GM19043 (cell line): ENCODE measurements around the gene OLFML2B.
"Not testable (repeated sequence)": the region's sequence is repeated elsewhere in the genome, so short reads cannot be mapped to it uniquely, and the experiment has no call there.

Experiments
- ATAC-seq: cut with Tn5 transposase; IDR thresholded peaks from one replicate; pipeline ENCODE4 v1.9.1; 2021; ENCODE audit warnings: low read depth; ENCODE audit not compliant: unreplicated experiment

Gene OLFML2B

DNA sequence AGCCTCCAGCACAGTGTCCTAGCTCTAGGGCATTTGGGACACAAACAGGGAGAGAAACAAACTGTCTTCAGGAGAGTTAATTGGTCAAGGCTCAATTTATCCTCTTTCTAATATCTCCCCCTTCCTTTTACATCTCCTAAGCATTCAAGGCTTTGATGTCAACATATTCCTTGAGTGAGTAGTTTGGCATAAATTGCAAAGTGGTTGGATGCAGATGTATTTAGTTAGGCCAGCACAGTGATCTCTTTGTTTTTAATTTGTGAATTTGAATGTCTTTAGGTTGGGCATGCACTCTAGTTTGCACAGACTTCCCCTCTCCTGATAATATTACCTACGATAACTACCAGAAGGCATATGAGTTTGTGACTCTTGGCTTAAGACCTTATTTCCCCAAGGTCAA lies 12.5 kb upstream of the OLFML2B start:
- ATAC-seq, result no peak

DNA sequence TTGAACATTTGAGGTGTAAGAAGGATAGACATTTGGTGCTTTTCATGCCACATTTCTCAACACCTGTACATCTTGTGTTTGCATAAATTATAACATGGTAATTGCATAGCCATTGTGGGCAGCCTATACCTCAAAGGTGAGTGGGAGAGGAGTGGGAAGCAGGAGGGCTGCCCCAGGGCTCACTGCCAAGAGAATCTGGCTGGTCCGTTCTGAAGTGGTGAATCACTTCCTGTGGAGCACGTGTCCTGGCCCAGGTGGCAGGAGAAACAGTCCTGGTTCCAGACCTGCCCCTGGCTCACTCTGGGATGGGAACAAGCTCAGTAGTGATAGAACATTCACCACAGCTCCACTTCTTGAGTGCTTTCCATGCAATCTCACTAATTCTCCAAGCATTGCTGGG lies 11.6 kb upstream of the OLFML2B start:
- no peak for ATAC-seq

DNA sequence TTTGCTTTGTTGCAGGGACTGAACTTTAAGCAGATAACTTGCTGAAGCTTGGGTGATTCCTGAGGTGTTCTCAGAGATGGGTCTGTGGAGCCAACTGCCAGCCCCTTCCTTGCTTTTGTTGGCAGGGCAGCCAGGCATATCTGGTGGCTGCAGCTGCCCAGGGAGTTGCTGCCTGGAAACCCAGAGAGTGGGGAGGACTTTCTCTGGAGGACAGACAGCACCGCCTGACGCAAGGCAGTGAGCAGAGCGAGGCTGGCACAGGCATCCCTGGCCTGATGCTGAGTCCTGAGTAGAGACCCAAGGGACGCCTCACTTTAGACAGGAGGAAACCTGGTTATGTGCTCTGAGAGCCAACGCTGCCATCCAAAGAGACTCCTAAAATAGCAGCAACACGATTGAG lies 9.8 kb upstream of the OLFML2B start:
- no peak for ATAC-seq

DNA sequence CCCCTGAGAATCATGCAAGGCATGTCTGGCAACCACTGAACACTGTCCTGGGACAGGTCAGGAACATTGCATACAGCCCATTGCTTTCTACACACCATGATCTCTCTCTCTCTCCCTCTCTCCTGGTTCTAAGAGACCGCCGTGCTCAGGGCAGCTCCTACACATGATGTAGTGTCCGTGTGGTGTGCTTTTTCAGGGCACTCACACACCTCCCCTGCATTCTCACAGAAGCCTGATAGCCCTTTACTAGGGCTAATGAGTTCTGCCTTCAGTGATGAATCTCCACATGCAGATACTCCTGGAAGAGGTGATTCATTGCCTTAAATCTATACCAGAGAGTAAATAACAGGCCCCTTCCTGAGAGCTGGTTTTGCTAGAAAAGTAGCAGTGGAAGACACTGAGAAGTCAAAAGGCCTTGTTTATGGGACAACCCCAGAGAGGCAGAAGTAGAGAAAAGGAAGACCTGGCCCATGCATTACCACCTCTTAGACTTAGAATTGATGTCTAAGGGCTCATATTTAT lies 7.2 kb upstream of the OLFML2B start:
- ATAC-seq, result no peak

DNA sequence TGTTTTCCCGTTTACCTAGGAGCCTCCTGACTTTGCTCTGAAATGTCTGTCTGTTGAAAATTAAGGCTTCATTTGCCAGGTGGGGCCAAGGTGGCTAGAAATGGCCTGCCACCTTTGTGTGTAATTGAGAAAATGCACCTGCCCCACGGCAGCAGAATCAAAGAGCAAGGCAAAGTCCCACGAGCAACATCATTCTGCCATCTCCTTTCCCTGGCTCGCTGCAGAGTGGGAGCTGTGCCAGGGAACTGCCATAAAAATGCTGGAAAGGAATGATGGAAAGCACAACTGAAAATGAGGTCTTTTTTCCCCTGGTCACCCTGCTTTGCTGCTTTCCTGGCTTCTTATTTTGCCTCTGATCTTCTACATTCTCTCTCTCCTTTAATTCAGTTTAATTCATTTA lies 5.5 kb upstream of the OLFML2B start:
- ATAC-seq, result no peak

DNA sequence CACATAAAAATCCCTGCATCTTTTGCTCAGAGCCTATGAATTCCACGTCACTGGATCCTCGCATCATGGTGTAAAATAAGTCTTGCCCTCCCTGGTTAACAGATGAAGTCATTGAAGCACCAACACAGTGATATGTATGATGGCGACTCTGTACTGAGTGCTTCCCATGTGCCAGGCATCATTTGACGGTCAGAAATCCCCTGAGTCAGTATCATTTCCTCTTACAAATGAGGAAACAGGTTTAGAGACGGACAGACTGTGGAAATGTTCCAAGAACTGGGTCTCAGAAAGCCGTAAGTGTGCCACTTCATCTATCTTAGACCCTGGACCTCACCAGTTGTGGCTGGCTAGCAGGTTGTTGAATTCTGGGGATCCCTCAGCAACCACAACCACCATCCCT lies 5.1 kb upstream of the OLFML2B start:
- ATAC-seq, result no peak

DNA sequence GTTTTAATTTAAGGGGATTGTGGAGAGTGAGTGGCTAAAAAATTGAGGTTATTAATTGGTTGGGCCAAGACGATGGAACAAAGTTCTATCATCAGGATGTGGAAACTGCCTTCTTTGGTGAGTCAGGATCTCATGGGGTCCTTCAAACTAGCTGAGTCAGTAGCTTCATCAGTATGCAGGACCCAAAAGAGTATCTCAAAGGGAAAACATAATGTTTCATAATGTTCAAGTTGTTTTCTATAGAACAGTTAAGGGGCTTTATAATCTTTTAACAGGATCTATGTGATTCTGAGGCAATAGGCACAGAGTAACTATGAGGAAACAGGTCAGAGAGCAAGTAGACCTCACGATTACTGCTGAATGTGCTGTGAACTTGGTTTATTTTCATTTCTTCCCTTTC lies 3.2 kb upstream of the OLFML2B start:
- ATAC-seq, result no peak

DNA sequence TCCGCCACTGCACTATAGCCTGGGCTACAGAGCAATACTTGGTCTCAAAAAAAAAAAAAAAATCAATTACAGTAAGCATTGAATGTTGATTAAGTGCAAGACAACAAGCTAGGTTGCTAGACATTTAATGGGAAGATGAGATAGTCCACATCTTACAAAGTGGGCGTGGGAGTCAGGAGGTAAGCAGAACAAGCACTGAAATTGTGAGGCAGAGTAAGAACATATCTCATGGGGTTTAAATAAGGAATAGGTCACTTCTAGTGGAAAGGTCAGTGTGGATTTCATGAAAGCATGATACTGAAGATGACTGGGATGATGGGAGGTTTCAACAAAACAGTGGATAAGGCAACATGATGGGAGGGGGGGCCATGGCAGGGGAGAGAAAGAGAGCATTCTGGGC lies 1.9 kb upstream of the OLFML2B start:
- no peak for ATAC-seq

DNA sequence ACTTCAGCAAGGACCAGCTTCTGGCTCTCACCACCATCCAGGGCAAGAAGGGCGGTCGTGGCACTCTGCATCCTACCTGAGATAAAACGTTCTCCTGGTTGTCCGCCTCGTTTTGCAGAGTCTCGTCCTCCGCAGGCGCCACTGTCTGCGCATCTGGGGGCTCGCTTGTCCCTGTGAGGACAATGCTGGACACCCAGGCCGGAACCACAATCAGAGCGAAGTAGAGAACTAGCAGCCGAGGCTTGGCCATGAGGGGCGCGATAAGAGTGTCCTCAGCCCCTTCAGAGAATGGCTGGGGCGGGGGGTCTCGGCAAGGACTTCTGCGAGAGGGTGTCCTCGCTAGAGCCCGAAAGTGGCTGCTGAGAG lies 505 bp downstream of the OLFML2B start:
- no peak for ATAC-seq

DNA sequence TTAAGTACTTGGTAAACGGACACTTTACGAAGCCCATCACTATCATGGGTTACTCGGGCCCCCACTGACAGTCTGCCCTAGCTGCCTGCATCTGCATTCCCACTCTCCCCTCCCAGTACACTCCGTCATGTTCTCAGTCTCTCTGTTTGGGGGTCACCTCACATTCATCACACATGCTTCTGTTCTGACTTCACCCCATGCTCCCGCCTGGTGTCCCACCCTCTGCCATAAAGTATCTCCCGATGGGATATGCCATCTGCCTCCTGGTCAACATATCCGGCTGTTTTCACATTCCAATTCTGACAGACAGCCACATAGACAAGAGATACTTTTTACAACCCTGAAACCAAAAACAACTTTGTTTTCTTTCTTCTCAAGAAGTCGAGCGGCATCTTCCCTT lies 1.0 kb downstream of the OLFML2B start:
- ATAC-seq, result no peak

DNA sequence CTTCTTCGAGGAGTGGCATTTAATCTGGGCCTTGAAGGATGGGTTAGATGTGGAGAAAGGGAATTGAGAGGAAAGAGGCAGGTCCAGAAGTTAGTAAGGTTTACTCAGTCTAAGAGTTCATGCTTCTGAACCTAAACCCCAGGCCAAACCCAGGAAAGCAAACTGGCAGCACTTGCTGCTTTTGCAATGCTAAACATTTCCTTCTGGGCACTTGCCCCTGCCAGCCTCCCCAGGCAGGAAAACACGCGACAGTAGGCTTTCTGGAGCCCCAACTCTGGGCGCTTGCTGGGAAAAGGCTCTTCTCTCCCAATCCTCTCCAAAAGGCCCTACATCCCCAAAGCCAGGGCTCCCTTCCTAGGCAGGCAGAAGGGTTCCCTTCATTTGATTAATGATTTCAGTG lies 2.5 kb downstream of the OLFML2B start:
- ATAC-seq, result no peak

DNA sequence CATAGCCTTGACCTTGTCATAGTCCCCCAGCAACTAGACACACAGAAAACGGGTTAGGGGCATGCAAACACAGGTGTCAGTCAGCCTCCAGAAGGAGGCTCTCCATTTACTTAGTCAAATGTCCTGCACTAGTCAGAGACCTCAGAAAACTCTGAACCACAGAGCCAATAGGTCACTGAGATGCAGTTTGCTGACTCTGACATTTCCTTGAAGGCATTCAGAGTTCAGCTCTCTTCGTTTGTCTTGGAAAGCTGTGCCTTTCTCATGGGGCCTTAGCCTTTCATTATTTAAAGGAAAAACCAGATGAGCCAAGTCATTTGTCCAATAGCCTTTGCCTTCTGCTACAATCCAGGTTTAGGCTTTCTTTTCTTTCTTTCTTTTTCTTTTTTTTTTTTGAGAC lies 3.5 kb downstream of the OLFML2B start:
- ATAC-seq, result no peak

DNA sequence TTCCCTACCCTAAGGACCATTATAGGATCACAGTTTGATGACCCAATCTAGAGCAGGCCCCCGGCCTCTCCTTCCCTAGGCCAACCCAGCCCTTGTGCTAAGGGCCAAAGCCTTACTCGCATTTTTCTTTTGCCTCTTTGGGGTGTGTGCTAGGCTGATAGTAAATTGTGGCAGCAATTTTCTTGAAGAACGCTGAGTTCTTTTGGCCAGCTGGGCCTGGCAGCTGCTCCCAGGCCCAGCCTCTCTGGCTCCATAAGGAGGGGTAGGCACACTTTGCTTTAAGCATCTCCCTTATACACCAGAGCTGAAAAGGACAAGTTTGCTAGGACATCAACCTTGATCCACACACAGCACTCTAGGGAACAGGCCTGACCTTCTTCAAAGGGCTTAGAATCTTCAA lies 4.2 kb downstream of the OLFML2B start:
- ATAC-seq, result no peak

DNA sequence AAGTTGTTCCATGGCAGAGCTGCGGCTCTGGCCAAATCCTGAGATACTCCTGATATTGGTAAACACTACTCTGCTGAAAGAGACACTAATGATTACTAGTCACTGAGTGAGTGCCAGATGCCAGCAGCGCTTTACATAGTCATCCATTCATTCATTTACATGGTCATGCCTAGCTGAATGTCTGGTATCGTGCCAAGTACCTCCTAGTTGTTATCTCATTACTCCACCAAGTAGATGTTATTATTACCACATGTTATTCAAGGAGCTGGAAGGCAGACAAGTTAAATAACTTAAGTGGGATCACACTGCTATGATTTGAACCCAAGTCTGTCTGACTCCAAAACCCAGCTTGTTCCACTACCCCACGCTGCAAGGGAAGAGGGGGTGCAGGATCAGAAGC lies 4.7 kb downstream of the OLFML2B start:
- no peak for ATAC-seq

DNA sequence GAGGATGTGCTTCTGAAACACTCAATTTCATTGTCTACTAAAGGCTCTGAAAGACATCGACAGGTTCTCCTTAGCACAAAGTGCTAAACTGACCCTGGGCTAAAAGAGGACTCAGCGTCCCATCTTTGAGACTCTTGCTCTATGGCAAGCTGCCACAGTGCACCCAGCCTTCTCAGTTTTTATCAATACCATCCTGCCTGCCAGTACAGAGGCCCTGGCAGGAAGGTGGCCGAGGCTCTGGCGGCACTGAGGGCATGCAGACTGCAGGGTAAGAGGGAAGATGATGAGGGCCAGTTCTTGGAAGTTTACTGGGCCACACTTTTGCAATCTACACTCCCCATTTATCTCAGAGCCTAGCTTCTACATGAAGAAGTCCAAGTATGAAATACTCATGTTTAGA lies 5.3 kb downstream of the OLFML2B start:
- no peak for ATAC-seq

DNA sequence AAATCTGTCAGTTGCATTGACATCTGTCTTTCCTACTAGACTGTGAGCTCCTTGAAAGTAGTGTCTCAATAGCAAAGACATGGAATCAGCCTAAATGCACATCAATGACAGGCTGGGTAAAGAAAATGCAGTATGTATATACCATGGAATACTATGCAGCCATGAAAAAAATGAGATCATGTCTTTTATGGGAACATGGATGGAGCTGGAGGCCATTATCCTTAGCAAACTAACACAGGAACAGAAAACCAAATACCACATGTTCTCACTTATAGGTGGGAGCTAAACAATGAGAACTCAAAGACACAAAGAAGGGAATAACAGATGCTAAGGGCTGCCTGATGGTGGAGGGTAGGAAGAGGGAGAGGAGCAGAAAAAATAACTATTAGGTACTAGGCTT lies 5.9 kb downstream of the OLFML2B start:
- not testable (repeated sequence) for ATAC-seq

DNA sequence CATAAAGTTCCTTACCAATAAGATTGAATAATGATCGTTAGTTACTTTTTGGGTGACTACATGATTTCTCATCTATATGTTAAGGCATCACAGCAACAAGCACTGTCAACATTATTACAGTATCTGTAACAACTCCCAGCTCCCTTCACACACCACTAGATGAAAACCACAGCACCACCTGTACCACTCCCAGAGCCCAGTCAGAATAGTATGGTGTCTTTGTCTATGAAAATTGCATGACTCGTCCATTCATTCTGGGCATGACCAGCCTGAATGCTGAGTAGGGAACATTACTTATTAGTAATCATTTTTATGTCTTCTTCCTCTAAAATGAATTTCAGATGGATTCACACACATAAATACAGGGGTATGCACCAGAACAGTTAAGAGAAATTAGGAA lies 7.0 kb downstream of the OLFML2B start:
- no peak for ATAC-seq

DNA sequence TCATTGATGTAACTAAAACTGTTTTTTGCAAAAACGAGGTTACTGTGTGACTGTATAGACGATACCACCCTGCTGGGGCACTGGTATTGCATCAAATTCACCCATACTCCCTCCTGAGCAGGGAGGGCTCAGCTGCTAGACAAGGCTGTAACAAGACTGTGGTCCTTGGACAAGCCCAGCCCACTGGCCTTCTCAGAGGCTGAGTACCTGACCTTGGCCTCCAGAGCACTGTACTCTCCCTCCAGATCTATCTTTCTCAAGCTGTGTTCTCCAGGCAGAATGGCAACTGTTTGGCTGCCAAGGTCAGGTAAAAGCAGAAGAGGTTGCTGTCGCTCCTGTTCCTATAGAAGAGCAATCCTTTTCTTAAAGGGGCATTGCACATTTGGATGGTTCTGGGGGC lies 8.5 kb downstream of the OLFML2B start:
- ATAC-seq, result no peak

DNA sequence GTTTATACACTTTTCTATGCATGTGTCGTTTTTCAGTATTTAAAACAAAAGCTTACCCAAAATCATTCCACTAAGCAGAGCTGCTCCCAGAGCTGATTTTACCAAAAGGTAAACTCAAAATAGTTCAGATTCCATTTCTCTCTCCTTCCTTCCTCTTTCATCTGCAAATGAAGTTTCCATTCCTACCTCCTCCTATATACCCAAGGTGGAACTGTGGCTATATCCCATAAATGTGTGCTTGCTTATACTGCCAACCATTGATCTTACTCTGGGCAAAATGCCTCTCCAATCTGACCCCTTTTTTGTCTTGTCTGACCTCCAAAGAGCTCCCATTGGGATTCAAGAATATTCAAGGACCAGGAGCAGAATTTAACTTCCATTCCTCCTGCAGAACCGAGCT lies 9.5 kb downstream of the OLFML2B start:
- ATAC-seq, result no peak

DNA sequence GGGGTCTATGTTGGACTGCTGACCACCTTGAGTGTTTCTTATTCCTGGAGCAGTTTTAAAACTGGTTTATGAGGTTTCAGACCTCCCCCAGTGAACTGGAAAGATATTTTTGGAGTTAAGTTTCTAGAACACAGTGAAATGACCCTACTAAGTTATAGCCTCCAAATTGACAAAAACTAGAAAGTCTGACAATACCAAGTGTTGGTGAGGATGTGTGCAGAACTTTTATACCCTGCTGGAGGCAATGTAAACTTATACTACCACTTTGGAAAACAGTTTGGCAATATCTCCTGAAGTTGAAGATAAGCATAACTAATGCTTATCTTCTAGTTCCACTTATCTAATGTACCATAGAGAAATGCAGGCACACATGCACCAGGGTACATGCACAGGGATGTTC lies 10.4 kb downstream of the OLFML2B start:
- no peak for ATAC-seq

DNA sequence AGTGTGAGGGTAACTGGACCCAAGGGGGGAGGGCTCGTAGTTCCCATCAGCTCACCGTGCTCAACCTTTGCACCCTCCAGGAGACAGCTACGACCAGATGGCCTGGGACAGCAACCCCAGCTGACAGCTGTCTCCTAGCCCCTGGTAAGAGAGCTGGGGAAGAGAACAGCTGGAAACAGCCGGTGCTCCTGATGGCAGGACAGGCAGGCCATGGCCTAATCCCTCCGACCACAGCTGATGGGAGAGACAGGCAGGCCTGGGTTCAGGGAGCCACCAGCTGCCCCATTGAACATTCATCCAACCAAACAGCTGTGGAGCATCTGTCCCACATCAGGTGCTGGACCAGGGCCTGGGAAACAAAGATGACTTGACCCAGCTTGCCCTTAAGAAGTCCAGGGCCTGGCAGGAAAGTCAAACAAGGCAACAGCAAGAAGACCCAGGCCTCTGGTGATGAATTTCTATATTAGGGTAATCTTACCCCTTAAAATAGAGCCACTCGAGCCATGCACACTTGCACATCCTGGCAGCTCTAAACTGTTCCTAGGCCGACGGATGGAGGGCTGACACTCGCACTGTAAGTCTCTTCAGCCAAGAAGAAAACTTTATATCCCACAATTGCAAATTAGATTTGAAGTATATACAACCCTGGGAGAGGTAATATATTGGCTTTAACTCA lies 12.2 kb downstream of the OLFML2B start:
- ATAC-seq, result no peak

DNA sequence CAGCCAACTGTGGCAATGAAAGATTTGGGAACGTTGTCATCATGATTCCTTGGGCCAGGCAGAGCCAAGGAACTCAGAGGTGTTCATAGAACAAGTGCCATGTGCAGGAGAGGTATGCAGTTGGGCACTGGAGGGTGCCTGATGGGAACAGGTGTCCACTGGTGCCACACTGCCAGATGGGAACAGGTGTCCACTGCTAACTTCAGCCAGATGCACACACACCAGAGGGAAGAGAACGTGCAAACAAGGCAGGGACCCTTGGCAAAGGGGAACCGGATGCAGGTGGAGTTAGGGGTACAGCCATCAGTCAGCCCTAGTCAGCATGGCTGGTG lies 13.5 kb downstream of the OLFML2B start:
- ATAC-seq, result no peak

DNA sequence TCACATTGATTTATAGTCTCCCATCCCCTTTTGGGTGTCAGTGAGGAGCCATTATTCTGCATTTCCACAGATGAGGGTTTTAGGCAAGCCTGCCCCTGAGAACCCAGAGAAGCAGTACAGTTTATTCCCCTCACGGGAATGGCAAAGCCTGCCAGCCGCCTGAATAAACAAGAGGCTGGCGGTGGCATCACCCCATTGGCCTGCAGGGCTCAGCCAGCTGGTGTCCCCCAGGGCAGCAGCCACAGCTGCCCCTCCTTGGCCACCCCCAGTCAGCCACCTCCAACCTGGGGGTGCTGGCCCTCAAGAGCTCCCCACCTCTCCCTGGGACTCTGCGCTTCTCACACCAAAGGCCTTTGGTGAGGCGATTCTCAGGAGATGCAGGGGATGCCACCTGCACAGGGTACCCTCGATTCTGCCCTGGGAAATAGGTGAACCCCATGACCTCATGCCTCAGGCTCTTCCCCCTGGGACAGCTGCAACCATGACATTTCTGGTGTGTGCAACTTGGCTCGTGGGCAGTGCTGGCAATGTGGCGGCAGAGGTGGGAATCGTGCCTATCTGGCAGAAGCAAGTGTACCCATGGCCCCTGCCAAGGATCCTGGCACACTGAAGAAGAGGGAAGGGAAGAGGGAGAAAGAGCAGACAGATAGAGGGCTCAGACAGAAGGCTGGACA lies 14.0 kb downstream of the OLFML2B start:
- no peak for ATAC-seq
